GM06990 (cell line): Measurements from ENCODE around the gene RRAGD.

ENCODE experiments used
- DNase-seq: peaks from one replicate; pipeline ENCODE4 v3.0.0-alpha.2; 2011; ENCODE audit not compliant: insufficient read length; ENCODE audit errors: extremely low read depth
- H3K27me3 ChIP-seq: replicated peaks from 2 replicates; pipeline ENCODE4 v1.6.0; 2011; ENCODE audit warnings: low read length; ENCODE audit not compliant: control insufficient read depth, insufficient read depth
- H3K36me3 ChIP-seq: 2 replicates; pipeline ENCODE4 v1.5.1; 2011; ENCODE audit warnings: low read length; ENCODE audit not compliant: control insufficient read depth, insufficient read depth
- H3K4me3 ChIP-seq: replicated peaks from 2 replicates; pipeline ENCODE4 v1.5.1; 2011; ENCODE audit warnings: low read depth, mild to moderate bottlenecking, control low read depth, low read length
- CTCF ChIP-seq: IDR thresholded peaks from 2 replicates; pipeline ENCODE4 v1.5.1; 2011; ENCODE audit warnings: low read length, control low read depth, mild to moderate bottlenecking, inconsistent platforms; ENCODE audit not compliant: insufficient read depth, poor library complexity, severe bottlenecking

Gene RRAGD

GRCh38 chr6:89430201-89430962 is 18.3 kb upstream of the RRAGD start:
- Histone ChIP-seq H3K27me3 (no peaks in the 10 kb centered on the region; the same call in 1 of the 2 replicates), H3K4me3 (no peak overlapping the region), H3K36me3 (no peaks in the 10 kb centered on the region)
- no peak for TF ChIP-seq CTCF
- no peak for DNase-seq

GRCh38 chr6:89416796-89417195 is 4.7 kb upstream of the RRAGD start:
- no peaks in the 10 kb centered on the region for H3K27me3 ChIP-seq
- TF ChIP-seq CTCF = no peak
- H3K4me3 ChIP-seq = no peak overlapping the region
- DNase-seq = no peak
- no peaks in the 10 kb centered on the region for H3K36me3 ChIP-seq

GRCh38 chr6:89415185-89415584 is 3.1 kb upstream of the RRAGD start:
- Histone ChIP-seq H3K27me3 (no peaks in the 10 kb centered on the region), H3K36me3 (no peaks in the 10 kb centered on the region), H3K4me3 (no peak overlapping the region)
- no peak for TF ChIP-seq CTCF
- no peak for DNase-seq

- H3K27me3 ChIP-seq = no peaks in the 10 kb centered on the region
- TF ChIP-seq CTCF = no peak
- no peak for DNase-seq
These were observed 2.1 kb upstream of the RRAGD start for GRCh38 chr6:89414215-89414614.

GRCh38 chr6:89413006-89413400 is 930 bp upstream of the RRAGD start:
- no peak for TF ChIP-seq CTCF
- H3K36me3 ChIP-seq = no peaks in the 10 kb centered on the region
- no peak for DNase-seq
- H3K27me3 ChIP-seq = no peaks in the 10 kb centered on the region
- peak overlapping the region; percentile 87 for H3K4me3 ChIP-seq

More at GRCh38 chr6:89414215-89414614, 2.1 kb upstream of the RRAGD start:
- Histone ChIP-seq H3K36me3 (no peaks in the 10 kb centered on the region), H3K4me3 (no peak overlapping the region)
